Measurements from ENCODE around the gene PRRC2A. TPM values are rescaled to one million over a fixed set of nuclear protein-coding genes. Genes with fewer than 3 reads are reported as not detected.

Gene PRRC2A
- total RNA-seq, 1 experiment from 2014 or later = 383 TPM

DNA sequence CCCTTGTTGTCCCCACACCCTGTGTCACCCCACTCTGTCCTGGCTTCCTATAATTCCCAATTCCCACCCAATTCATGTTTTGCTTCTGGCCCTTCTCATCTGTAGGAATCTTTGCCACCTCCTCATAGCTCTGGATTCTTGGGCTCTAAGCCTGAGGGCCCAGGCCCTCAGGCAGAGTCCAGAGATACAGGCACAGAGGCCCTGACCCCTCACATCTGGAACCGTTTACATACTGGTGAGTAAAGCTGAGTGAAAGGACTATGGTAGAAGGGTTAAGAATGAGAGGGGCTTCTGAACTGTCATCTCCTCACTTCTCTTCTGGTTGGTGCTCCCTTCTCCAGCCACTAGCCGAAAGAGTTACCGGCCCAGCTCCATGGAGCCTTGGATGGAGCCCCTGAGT is 13.6 kb downstream of the PRRC2A start:
- Histone ChIP-seq H3K27me3 (ENCODE audit: insufficient read depth, low read length) (no peaks in the 10 kb centered on the region), H3K14ac (ENCODE audit: insufficient read depth, low read length) (no peak overlapping the region), H4K5ac (ENCODE audit: insufficient read length, low read depth, low read length) (no peak overlapping the region), H3K79me1 (ENCODE audit: insufficient read depth, low read depth, low read length, poor library complexity, severe bottlenecking) (no peaks in the 10 kb centered on the region), H3K27ac (ENCODE audit: insufficient read length, low read depth, low read length) (no peak overlapping the region), H2BK5ac (ENCODE audit: insufficient read length, low read length) (no peak overlapping the region), H3K79me2 (ENCODE audit: insufficient read depth, low read length) (no peaks in the 10 kb centered on the region), H2AFZ (ENCODE audit: low read length) (no peak overlapping the region), H2AK5ac (ENCODE audit: insufficient read length, low read length) (no peak overlapping the region), H3K4me2 (ENCODE audit: insufficient read depth, insufficient read length, low read length) (no peak overlapping the region), H4K20me1 (ENCODE audit: control insufficient read depth, insufficient read depth, insufficient read length) (peaks cover 2% of the 10 kb centered on the region), H3K23ac (ENCODE audit: insufficient read length, low read depth, low read length) (no peak overlapping the region), H4K91ac (ENCODE audit: insufficient read length, low read depth, low read length) (no peak overlapping the region), H2BK20ac (ENCODE audit: low read depth, low read length, poor library complexity, severe bottlenecking) (no peak overlapping the region), H3T11ph (ENCODE audit: low read length) (no peak overlapping the region), H2BK12ac (ENCODE audit: insufficient read length, low read depth, low read length) (no peak overlapping the region), H3K18ac (ENCODE audit: insufficient read length, low read depth, low read length) (no peak overlapping the region), H3K23me2 (ENCODE audit: insufficient read length, low read depth, low read length, poor library complexity, severe bottlenecking) (no peaks in the 10 kb centered on the region), H3K9me3 (ENCODE audit: control insufficient read depth, low read depth, low read length) (no peaks in the 10 kb centered on the region), H3K9ac (ENCODE audit: extremely low read depth, insufficient read length, low read length) (no peak overlapping the region), H2BK15ac (ENCODE audit: low read depth, low read length) (no peak overlapping the region), H4K8ac (replicated peaks; ENCODE audit: insufficient read length, low read depth, low read length) (no peak overlapping the region), H3K4me1 (ENCODE audit: insufficient read depth, low read length) (no peaks in the 10 kb centered on the region), H3K4ac (ENCODE audit: low read depth, low read length) (no peak overlapping the region), H3K56ac (ENCODE audit: insufficient read length, low read depth, low read length) (no peak overlapping the region), H2BK120ac (ENCODE audit: low read depth, low read length, poor library complexity, severe bottlenecking) (no peak overlapping the region)
- Mint-ChIP-seq H3K9me3 (no peaks in the 10 kb centered on the region), H3K36me3 (ENCODE audit: insufficient read depth in 1 of 3, low read depth in 3 of 3) (peaks cover 70 to 98% (median 93%) of the 10 kb centered on the region in 3 experiments), H3K27ac (peak overlapping the region in 2 of 3 experiments; percentile 72 to 90; a peak in 4 of 7 replicates), H3K4me1 (0 out of 4 replicates have a peak, but pooled peaks cover 0 to 3% of the 10 kb centered on the region in 2 experiments), H3K4me3 (no peak overlapping the region), H3K27me3 (ENCODE audit: low read depth) (no peaks in the 10 kb centered on the region)
- TF ChIP-seq CTCF (conservative IDR thresholded peaks at IDR 0.05) = no peak
- WGBS (ENCODE audit: extremely low coverage, insufficient read length, low lambda C conversion rate) = no CpG with 5 or more reads among the region's 3 CpGs
- no peak for DNase-seq

Data from H9 (cell line).